NCI-H2196 (cell line): ENCODE results near the gene PHF24.

Experiments used
- DNase-seq: peaks from one replicate; lab custom pipeline; 2025; ENCODE audit not compliant: unreplicated experiment; lab: John Stamatoyannopoulos, UW

Gene PHF24

DNA sequence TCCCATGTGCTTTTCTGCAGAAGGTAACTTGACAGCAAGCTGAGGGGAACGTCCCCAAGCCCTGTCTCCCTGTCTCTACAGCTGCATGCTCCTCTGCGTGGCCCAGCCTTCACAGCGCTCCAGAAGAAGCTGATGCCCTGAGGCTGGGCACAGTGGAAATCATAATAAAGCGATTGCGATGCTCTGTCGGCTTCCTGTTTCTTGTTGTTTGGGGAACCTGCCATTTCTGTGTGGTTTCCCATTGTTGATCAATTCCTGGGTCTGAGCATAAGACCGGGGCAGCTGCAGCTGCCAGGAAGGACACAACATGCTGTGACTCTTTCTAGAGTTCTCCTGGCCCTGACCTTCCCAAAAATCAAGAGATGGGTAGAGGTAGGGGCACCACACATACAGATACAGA, 24.3 kb downstream of the PHF24 start:
- no peak for DNase-seq

DNA sequence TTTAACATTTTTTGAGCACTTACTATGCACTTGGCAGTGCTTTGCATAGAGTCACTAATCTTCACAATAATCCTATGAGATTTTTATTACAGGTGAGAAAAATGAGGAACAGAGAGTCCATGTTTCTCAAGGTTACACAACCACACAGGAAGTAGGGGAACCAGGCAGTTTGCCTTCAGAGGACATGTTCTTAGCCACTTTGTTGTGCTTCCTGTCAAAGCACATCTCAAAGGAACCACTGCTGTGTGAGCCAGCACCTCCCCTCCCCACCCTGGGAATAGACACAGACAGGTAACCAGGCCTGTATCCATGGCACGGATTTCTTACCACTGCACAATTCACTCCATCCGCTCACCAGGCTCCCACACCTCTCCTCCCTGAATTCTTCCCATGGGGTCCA, 25.1 kb downstream of the PHF24 start:
- no peak for DNase-seq

DNA sequence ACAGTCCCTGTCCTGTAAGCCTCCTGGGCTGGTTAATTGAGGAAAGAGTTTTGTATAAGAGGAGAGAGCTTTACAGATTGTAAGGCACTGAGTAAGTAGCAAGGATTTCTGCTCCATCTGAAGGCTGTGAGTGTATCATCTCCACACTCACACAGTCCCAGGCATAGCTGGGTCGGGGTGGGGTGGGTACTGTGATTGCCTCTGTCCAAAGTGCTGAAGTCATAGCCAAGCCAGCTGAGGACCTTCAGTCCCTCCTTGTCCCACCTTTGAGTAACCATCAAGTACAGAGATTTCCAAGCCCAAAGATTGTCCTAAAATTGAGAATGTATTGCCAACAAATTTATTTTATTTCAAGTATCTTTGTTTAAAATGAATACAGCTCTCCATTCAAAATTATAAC, 26.0 kb downstream of the PHF24 start:
- DNase-seq, result no peak

DNA sequence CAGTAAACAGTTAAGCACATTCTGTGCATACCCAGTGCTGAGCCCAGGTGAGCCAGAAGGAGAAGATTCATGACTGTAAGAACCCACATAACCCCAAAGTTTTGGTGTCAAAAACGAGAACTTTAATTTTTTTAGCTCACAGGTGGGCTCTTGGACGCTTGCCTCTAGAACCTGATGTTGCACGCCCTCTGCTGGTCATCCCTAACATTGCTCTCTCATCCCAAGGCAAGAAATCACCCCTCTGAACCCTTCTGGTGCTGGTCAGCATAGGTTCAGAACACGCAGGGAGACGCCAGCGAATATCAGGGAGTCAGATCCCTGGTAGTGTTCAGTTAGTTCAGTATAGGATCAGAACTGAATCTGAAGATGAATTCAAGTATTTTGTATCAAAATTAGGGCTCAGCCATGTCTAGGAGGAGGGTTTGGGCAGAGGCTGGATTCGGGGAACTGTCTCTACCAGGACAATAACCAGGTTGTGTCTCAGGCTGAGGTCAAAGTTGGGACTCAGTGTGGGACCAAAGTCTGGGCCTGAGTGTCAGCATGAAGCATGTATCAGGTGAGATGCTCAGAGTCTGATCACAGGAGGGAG, 27.3 kb downstream of the PHF24 start:
- peak; percentile 63 for DNase-seq

DNA sequence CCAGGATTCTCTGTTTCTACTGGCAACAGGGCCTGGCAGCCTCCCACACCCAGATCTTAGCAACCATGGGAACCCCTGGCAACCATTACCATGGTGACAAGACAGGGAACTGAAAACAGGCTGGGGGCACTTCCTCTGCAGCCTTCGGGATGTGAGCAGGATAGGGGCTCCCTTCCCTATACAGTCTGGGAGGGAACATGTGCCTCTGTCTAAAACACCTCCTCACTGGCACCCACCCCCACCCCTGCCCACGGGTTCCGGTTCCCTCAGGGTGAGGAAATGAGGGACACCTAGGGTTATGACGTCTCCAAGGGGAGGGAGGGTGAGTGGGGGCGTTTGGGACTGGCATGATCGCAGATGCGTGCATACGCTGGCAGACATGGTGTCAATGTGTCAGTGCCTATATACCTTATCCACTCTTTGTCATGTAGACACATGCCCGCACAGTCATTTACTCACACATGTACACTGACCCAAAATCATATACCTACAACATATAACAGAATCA, 28.5 kb downstream of the PHF24 start:
- peak; percentile 44 for DNase-seq

DNA sequence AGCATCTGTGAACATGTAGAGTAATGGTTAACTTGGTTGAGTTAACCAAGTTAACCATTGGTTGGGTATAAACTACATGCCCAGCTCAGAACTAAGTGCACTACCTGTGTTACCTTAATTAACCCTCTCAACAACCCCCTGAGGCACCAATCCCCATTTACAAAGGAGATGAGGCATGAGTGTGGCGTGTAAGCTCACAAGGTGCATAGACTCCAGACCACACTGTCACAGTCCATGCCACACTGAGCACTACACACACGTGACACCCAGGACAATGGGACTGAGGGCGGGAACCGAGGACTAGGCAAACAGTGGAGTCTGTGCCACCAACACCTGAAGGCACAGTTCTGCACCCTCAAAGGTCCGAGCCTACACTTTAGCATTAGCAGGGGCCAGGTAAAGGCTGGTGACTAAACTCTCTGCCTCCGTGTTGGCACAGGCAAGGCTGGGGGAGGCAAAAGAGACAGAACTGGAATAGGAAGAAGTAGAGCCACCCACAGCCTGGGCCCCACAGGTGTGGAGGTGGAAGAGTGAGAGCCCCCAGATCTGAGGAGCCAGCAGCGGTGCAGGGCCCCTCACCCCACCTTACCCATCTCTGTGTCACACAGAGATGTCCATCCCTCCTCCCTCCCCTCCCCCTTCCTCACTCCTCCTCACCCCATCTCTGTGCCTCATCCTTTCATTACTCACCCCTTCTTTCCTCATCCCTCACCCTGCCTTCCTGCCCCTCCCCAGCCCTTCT, 29.2 kb downstream of the PHF24 start:
- DNase-seq, result no peak

DNA sequence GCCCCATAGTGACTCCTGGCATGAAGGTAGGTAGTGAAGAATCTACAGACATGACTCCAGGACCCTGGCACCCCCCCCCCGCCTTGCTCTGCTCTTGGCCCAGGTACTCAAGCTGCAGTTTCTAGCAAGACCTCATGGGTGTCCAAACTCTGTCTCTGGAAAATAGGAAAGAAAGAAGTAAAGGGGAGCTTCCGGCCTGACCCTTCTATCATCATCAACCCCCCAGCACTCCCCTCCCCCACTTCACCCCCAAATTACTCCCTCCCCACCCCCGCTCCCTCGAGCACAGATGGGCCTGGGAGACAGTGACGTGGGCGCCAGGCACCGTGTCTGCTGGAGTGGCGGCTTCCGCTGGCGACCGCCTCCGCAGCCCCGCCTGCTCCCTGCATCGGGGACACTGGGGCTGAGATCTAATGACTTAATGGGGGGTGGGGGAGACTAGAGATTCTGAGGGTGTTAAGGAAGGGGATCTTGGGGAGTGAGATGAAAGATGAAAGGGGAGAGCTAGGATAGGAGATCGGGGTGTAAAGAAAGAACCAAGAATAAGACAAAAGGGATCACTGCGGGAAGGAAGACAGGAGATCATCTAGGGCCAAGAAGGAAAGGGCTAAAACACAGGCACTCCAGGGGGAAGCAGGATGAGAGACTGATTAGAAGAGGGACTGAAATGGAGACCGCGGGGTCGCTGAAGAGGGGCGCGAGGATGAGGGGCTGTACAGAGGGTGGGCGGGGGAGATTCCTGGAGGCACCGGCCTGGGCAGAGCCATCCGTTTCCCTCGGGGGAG, 30.3 kb downstream of the PHF24 start:
- DNase-seq, result no peak

DNA sequence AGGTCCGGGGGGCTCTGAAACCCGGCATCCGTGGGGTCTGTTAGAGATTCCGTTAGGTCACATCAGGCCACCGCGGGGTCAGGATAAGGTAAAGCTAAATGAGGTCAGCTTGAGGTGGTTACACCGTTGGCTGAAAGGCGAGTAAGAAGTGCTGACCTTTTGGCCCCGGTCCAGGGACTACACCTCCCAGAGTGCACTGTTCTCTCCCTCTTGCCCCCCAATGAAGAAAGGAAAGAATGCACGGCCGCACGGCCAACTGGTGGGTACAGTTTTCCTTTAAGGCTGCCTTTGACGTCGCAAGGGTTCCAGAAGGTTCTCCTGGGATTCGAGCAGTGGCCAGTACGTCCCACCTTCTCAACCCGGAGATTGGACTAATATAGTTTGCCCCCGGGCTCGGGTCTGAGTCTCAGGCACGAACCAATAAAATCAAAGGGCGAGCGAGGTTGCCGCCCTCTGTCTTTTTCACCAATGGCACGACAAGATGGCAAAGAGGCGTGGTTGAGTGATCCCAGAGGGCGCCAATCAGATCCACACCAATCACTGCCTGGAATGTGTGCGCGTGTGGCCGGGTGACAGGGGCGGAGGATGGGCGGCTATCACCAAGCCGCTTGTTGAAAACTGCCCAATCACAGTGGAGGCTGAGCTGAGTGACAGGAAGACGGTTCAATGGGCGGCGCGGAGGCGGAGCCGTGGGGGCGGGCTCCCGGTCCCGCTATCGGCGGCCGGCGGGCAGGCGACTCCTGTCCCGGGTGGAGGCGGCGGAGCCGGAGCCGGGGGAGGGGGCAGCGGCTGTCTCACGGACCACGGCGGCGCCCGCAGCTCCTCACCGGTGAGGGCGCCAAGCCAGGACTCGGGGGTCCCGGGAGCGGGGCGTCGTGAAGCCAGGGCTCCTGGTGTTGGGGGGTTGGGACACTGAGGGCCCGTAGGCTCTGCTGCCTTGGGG, 31.2 kb downstream of the PHF24 start, which contains the start of gene DNAJB5:
Gene DNAJB5 (plus strand): TSS at position 743 of the 943 bp plus-strand sequence. CDS start 886 bp downstream, outside the sequence.
- peak; percentile 98 for DNase-seq

DNA sequence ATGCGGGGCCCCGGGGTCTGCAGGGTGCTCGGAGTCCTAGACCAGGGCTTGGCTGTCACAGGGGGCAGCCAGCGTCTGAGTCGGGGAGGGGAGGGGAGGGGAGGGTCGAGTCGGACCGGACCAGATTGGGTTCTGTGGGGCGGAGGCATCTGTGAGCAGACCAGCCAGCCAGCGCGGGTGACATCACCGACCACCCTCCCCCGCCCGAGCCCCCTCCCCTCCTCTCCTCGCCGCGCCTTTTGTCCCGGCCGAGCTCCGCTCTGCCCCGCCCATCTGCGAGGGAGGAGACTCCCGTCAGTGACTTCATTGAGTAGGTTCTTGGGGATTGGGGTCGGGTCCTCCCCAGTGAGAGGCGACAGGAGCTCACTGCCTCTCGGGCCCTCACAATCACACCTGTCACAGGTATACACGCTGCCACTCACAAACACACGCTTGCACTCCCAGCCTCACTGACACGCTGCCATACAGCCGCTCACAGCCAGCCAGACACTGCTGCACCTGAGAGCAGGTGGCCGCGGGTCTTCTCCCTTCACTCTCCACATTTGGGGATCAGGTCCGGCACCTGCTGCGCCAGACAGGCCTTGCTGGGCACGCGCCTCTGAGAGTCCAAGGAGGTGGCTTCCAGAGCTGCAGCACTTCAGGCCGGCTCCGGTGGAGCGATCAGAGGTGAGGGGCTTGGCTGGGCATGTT, 32.0 kb downstream of the PHF24 start:
- DNase-seq, result peak; percentile 37

DNA sequence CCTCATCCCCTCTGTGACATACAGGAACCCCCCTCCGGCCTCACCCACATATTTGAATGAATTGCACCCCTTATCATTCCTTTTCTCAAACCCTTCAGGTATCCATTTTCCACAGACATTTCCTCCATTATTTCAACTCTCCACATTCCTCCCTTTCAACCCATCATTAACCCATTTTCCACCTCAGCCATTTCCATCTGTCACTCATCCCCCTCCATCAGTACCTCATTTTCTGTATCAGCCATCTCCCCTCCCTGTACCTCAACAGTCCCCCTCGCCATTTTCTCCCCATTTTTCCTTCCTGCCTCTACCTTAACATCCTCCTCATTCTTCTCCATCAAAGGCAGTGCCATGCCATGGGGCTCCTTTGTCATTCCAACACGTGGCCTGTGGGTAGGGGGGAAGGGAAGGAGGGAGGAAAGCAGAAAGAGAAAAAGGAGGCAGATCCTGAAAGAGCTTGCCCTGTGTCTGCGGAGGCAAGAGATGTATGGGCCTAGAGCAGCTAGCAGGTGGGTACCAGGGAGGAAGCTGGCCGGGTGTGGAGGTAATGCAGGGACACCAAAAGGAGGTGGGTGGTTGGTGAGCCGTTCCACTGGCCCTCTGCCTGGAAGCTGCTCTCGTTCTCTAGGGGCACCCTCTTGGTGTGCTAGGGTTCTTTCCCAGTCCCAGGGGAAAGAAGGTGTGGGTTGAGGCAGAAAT, 33.0 kb downstream of the PHF24 start:
- no peak for DNase-seq

DNA sequence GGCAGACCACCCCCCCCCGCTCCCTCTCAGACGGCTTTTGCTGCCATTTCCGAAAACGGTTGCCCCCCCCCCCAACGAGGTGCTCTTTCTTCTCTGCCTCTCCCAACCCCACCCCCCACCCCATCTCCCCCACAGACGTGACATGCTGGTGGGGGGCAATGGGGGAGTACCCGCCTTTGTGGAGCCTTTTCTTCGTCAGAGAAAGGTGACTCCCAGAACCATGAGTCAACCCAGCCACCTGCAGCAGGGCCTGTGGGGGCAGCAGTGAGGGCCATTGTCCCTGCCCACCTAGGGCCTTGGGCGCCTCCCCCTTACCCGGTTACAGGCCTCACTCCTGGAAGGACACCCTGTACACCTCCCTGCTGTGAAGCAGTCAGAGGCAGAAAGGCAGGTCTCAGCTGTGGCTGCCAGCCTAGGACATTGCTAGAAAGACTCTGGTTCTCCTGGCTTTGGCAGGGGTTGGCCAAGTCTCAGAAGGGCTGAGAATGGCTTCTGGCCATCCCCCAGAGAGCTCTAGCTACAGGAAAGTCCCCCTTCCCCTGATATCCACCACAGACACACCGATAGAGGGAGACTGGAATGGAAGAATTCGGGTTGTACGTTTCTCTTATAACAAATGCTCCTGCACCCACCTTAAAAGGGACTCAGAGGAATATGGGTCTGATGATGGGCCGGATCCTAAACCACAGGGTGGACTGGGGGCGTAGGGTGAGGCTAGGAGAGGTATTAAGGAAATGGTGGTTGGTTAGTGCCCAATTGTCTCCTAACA, 33.7 kb downstream of the PHF24 start:
- DNase-seq, result no peak

DNA sequence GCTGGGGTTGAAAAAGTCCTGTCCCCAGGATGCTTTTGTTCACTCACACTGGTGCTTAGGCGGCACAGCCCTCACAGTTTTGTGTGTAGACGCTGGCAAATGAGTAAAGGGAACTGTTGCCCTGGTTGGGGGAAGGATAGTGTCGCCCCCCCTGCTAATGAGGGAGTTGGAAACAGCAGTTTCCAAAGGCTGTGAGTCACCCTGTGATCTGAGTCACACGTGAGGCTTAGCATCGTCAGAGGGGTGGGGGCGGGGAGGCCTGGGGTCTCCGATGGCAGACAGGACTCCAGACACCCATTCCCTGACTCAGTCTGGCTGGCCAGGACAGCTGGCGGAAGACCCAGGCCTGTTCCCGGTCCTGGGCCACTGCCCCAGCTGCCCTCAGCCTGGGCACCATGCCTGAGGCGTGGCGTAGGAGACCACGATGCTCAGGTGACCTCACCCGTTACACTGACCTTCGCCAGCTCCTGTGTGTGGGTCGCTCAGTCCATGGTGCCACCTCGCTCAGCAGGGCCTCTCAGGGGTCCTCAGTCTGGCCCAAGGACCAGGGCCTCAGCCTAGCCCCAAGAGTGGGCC, 34.4 kb downstream of the PHF24 start:
- DNase-seq, result no peak

DNA sequence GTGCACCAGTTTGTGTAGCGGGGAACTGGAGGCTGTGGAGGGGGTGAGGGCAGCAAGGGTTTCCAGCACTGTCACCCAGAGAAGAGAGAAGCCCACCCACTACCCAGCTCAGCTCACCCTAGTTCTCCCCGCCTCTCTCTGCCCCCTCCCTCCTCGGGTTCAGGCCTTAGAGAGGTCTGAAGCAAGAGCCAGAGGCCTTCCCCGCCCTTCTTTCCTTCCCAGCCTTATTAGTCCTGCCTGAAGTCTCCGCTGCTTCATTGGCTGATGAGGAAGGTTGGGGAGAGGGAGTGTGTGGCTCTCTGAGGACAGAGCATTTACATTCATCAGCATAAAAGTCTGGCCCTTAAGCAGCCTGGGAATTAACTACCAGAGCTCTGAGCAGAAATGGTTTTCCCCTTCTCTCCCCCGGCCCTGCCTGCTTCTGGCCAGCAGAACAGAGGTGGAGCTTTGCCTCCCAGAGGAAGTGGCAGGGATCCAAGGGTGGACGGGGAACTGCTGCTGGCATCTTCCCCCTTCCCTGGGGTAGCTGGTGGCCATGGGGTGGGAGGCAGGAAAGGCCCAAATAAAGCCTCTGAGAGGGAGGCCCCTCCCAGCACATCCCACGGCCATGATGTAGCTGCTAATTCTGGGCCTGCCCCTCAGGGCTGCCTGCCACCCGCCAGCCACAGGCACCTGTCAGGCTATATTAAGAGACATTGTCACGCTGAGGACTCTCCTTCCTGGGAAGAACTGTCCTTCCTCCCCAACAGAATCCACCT, 35.6 kb downstream of the PHF24 start:
- peak; percentile 19 for DNase-seq

DNA sequence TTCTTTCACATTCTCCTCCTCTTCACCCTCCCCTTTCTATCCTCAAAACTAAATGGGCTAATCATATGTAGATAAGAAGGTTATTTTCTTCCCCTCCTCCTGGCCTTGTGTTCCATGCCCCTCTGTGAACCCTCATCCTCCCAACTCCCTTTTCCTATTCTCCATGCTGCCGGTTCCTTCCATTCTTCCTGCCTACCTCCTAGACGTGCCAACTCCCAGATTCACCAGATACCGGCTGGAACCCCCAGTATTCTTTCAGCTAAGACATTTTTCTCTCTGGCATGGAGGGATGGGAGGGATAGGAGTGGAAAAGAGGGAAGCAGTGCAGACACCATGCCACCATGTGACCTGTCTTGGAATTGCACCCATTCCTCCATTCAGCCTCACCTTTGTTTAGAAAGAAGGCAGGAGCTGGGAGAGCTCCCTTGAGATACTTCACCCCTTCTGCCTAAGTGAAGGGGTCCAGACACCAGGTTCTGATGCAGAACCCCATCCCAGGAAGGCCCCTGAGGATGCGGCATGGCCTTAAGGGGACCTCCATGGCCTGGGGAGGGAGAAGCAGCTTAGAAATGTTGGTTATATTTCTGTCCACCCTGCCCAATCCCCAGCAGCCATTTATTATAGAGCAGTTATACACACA, 36.3 kb downstream of the PHF24 start:
- DNase-seq, result peak; percentile 38

DNA sequence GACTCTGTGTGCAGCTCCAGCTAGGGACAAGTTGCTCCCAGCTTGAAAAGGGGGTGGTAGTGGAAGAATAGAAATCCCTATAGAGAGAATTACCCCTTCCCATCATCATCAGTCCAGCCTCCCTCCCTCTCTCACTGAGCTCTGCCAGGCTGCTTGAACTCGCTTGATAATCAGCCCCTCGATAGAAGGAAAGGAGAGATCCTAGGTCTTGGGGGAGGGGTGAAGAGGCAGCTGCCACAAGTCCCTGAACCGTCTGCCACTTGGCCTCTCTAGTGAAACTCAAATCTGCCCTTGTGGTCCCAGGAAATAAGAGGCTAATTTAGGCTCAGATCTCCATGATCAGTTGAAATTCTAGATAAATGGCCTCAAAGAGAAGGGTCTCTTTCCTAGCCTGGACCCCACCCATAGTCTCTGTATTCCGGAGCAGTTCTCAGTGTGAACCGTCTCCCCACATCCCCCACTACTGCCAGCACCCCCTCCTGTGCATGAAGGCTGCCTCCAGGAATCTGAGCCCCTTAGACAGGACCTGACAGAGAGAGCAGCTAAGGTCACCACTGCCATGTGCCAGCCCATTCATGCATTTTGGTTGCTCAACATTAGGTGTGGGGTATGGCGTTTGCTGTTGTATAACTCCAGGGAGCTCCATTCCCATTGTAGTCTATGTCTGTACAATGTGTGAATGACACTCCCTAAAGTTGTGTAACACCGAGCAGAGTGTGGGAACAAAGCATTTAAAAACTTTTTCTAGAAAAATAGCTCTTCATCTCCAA, 37.0 kb downstream of the PHF24 start:
- DNase-seq, result no peak

DNA sequence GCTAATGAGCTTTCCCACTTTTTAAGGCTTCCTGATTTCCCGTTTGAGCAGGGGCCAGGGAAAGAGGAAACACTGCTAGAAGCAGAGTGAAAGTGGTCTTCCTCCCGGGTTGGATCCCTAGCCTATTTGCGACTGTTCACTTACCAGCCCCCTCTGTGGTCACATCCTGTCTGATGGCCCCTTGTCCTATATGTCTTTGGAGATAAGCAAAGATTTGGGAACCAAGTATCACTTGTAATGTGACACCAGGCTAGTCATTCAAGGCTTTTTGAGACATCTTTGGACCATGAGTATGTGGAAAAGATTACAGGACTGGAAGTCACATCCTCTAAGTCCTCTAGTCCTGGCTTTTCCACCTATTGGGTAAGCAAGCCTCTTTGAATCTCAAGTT, 37.6 kb downstream of the PHF24 start:
- no peak for DNase-seq
